Measurements from ENCODE around the gene GIMAP4. TPM values are rescaled to one million over a fixed set of nuclear protein-coding genes. Genes with fewer than 3 reads are reported as not detected.
"Not testable (repeated sequence)": the region's sequence is repeated elsewhere in the genome, so short reads cannot be mapped to it uniquely, and the experiment has no call there.

The GIMAP4 gene
- polyA plus RNA-seq, 1 donor: 20.1 TPM

GRCh38 chr7:150580638-150581394 is 13.6 kb downstream of the GIMAP4 start:
- DNase-seq (ENCODE audit: low read depth): no peak

- no peak for DNase-seq (ENCODE audit: low read depth)
Measured at GRCh38 chr7:150585199-150585598, 18.0 kb downstream of the GIMAP4 start.

- DNase-seq (ENCODE audit: low read depth): no peak
Measured at GRCh38 chr7:150586068-150586784, 19.0 kb downstream of the GIMAP4 start.

- no peak for DNase-seq (ENCODE audit: low read depth)
Measured at GRCh38 chr7:150586785-150587152, 19.6 kb downstream of the GIMAP4 start.

GRCh38 chr7:150587551-150587950 is 20.4 kb downstream of the GIMAP4 start:
- DNase-seq (ENCODE audit: low read depth): no peak

- no peak for DNase-seq (ENCODE audit: low read depth)
Measured at GRCh38 chr7:150594805-150595204, 27.6 kb downstream of the GIMAP4 start.

GRCh38 chr7:150595361-150595760 is 28.2 kb downstream of the GIMAP4 start:
- no peak for DNase-seq (ENCODE audit: low read depth)

GRCh38 chr7:150603600-150603999 is 36.4 kb downstream of the GIMAP4 start:
- not testable (repeated sequence) for DNase-seq (ENCODE audit: low read depth)

- DNase-seq (ENCODE audit: low read depth): no peak
Measured at GRCh38 chr7:150610233-150610632, 43.0 kb downstream of the GIMAP4 start.

- no peak for DNase-seq (ENCODE audit: low read depth)
Measured at GRCh38 chr7:150612925-150613324, 45.7 kb downstream of the GIMAP4 start.

- DNase-seq (ENCODE audit: low read depth): no peak
Measured at GRCh38 chr7:150613880-150614279, 46.7 kb downstream of the GIMAP4 start.

- not testable (repeated sequence) for DNase-seq (ENCODE audit: low read depth)
Measured at GRCh38 chr7:150614426-150614825, 47.2 kb downstream of the GIMAP4 start.

- not testable (repeated sequence) for DNase-seq (ENCODE audit: low read depth)
Measured at GRCh38 chr7:150615221-150615755, 48.1 kb downstream of the GIMAP4 start.

- no peak for DNase-seq (ENCODE audit: low read depth)
Measured at GRCh38 chr7:150620061-150620460, 52.9 kb downstream of the GIMAP4 start.

GRCh38 chr7:150620617-150621371 is 53.6 kb downstream of the GIMAP4 start:
- no peak for DNase-seq (ENCODE audit: low read depth)

- DNase-seq (ENCODE audit: low read depth): no peak
Measured at GRCh38 chr7:150621376-150621775, 54.2 kb downstream of the GIMAP4 start.

Other genes starting within 250 kb of the GIMAP4 start
- gene LRRC61, start 244.0 kb upstream of the GIMAP4 start, polyA plus RNA-seq (ENCODE audit: insufficient read length): 6.8 TPM
- gene ACTR3C, start 243.8 kb upstream of the GIMAP4 start, polyA plus RNA-seq (ENCODE audit: insufficient read length): 0.95 TPM
- gene RARRES2, start 225.8 kb upstream of the GIMAP4 start, polyA plus RNA-seq (ENCODE audit: insufficient read length): 47.9 TPM
- gene REPIN1, start 198.6 kb upstream of the GIMAP4 start, polyA plus RNA-seq (ENCODE audit: insufficient read length): 73.8 TPM
- gene ZNF775, start 188.1 kb upstream of the GIMAP4 start, polyA plus RNA-seq (ENCODE audit: insufficient read length): 6.0 TPM
- gene GIMAP8, start 116.8 kb upstream of the GIMAP4 start, polyA plus RNA-seq (ENCODE audit: insufficient read length): 6.1 TPM
- 9.3 TPM for gene GIMAP7, start 52.5 kb upstream of the GIMAP4 start, polyA plus RNA-seq (ENCODE audit: insufficient read length)
- 14.0 TPM for gene GIMAP6, start 65.0 kb downstream of the GIMAP4 start, polyA plus RNA-seq (ENCODE audit: insufficient read length)
- 5.4 TPM for gene GIMAP2, start 118.3 kb downstream of the GIMAP4 start, polyA plus RNA-seq (ENCODE audit: insufficient read length)
- 2.4 TPM for gene GIMAP1, start 149.2 kb downstream of the GIMAP4 start, polyA plus RNA-seq (ENCODE audit: insufficient read length)
- gene GIMAP5, start 170.0 kb downstream of the GIMAP4 start, polyA plus RNA-seq (ENCODE audit: insufficient read length): 7.7 TPM
- gene TMEM176B, start 233.0 kb downstream of the GIMAP4 start, polyA plus RNA-seq (ENCODE audit: insufficient read length): 14.4 TPM
- 14.3 TPM for gene TMEM176A, start 233.4 kb downstream of the GIMAP4 start, polyA plus RNA-seq (ENCODE audit: insufficient read length)

Measured in forelimb muscle (tissue), 1 donor.